ENCODE results near the gene AHCYL1.

The AHCYL1 gene

DNA sequence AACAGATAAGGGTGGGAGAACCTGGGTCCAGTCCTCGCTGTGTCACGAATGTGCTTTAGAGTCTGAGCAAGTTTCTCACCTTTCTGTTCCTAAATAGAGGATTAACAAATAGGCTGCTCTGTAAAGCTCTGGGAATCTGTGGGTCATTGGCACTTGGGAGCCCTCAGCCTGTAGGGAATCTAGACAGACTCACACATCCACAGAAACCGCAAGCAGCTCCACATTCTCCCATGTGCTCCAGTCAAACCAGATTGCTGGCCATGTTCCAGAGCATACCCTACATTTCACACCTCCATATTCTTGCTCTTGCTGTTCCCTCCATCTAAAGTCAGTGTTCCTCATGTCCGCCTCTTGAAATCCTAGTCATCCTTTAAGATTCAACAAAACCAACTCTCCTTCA, 7.8 kb upstream of the AHCYL1 start:
- DNase-seq (ENCODE audit: low spot score) = no peak

DNA sequence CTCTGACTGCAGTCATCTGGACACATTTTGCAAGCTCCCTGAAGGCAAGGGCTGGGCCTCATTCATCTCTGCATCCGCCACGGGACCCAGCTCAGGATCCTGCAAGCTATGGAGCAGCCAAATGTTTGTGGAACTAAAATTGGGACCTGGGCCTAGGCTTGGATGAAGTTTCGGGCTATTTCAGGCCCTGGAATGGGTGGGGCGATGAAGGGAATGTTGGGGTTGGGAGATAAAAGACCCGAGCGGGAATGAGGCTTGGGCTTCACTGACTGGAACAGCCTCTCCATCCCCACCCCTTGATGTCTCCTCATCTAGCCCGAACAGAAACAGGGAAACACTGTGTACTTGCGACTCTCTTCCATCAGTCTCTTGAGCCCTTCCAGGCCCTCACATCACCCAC, 7.3 kb upstream of the AHCYL1 start:
- no peak for DNase-seq (ENCODE audit: low spot score)

DNA sequence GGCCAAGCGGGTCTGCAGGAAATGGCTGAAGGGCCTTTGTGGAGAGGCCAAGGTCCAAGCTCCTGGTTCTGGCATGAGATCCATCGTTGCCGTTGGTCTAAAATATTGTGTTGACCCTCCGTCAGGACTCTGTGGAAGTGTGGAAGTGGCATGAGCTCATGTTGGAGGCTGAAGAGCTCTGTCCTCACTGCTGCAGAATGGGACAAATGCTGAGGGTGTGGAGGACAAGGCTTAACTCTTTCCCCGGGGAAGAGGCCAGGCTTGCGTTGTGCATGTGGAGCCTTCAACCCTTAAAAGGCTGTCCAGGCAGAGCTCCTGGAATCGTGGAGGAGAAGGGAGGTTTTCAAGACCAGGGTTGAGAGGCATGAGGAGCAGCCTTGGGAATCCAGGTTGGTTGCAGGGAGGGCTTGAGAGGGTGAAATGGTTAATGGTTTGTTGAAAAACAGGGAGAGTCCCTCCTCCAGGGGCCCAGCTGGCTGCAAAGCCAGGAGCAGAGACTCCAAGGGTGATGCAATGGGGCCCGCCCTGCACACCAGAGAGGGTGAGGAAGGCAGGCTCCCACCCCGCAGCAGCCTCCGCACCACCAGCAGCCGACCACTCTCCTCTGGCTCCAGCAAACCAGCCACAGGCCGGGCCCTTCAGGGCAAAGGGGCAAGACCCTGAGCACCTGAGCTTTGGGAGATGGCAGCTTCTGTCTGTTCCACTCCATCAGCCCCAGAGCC, 6.7 kb upstream of the AHCYL1 start:
- DNase-seq (ENCODE audit: low spot score) = peak; percentile 57

DNA sequence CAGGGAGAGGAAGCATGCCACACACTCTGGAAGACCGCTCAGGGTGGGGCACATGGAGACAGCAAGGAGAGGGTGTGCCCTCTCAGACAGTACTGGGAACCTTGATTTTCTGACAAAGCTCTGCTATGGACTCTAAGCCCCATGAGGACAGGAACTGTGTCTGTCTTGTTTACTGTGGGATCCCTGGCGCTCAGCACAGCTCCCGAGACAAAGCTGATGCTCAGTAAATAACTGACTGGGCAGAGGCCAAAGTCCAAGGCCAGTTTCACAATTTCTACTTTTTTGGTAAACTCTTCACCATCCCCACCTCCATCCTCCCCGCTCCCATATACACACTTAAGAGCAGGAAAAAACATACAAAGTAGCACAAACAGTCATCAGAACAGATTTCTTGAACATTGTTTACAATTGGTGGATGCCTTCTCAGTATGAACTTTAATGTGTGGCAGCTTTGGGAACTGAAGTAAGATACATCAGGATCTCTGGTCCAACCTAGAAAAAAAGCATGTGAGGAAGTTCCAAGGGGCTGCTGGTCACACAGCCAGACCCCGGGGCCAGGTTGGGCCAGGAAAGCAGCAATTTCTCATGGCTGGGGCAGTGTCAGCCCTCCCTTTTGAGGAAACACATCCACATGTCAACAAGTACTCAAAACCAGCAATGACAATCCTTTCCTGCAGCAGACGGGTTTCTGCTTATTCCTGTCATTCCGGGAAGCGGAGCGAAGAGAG, 5.6 kb upstream of the AHCYL1 start:
- no peak for DNase-seq (ENCODE audit: low spot score)

DNA sequence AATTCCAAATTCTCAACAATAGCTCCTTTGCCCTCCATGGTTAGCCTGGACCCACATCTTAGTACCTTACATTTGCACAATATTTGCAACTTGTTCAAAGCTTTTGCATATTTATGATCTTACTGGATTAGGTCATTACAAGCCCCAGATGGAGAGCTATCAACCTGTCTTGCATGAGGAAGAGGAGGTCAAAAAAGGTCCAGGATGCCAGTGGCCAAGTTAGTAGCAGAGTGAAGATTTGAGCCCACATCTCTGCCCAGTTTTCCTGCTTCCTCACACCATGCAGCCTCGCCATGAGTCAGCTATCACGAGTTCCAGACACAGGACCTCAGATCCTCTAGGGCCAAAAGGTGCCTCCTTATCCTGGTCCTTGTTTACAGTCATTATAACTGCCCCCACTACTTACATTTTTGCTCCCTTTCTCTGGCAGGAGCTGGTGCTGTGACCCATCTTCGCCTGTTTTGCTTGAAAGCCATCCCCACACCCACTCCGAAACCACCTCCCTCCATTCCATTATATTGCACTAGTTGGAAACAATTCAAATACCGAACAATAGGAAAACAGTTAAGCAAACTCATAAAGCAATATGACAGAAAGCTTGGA, 5.0 kb upstream of the AHCYL1 start:
- DNase-seq (ENCODE audit: low spot score) = peak; percentile 61

DNA sequence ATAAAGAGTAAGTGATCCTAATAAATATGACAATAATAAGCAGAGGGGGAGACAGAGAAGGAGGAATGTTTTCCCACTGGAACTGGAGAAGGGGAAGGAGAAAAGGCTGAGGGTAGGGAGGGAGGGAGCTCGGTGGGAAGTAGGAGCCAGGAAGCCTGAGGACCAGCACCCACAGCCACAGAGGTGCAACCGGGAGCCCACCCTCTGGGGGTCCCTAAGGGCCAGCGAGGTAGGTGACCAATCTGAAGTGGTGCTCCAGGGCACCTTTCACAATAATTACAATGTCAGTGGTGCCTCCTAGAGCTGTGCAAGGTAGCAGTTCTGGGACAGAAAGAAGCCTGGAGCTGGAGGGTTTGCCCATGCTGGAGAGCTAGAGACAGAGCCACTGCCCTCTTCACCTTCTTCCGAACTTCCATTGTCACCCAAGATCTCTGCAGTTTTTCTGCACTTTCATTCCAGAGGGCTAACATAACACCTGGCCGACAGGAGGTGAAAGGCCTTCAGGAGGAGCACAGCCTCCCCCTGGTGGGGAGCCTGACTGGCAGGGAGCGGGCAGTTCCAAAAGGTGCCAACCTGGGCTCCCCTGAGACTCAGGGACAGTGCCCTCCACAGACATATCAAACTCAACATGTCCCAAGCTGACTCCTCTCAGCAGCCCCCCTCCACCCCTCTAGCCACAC, 4.1 kb upstream of the AHCYL1 start:
- DNase-seq (ENCODE audit: low spot score) = no peak

DNA sequence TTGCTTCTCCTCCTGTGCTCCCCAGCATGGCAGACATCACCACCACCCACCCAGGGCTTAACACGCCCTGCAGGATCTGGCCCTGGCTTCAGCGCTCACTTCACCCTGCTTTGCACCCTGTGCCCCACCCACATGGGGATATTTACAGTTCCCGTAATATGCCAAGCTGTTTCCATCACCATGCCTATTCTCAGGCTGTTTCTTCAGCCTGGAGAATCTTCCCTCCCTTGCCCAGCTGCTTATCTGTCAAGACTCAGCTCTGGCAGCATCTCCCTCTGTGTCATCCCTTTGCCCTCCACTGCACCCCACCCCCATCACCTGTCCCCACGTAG, 3.6 kb upstream of the AHCYL1 start:
- no peak for DNase-seq (ENCODE audit: low spot score)

DNA sequence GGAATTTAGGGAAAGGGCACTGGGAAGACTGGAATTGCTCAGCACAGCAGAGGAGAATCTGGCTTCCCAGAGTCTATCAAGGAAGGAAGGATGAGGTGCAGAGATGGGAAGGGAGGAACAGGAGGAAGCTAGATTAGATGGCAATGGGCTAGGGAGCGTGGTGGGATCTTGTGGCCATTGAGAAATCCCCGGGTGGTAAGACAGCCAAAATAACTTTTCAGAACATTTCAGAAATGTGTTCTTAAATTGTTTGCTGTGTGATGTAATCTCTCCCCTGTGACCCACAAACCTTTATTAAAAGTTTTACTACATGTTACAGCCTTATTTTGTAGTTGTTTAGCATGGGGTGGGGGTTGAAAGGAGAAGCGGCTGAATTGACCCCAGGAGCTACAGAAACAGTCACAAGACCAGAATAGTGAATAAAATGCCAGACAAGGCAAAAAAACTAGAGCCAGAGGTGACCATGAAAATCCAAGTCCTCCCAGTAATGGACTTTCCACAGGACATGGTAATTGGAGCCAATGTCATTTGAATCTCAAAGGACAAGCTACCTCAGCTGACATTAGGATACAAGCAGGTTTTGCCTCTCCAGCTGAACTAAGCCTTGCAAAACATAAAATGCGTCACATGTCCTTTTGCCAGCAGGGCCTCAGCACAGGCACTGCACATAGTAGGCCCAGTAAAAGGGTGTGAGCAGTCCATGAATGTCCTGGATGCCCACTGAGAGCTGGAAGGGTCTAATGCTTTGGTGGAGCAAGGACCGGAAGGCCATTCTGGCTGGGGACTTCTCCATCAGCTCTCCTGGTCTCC, 980 bp upstream of the AHCYL1 start:
- no peak for DNase-seq (ENCODE audit: low spot score)

DNA sequence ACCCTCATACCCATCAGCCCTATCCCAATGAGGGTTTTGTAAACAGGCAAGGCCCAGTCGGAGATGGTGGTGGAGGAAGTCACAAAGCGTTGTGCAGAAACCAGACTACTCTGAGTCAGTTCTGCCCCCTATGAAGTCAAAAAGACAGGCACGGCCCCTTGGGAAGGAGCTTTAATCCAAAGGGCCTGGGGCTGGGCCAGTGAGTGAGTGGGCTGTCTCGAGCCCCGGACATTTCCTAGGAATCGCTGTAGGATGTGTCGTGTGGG, 442 bp upstream of the AHCYL1 start:
- peak; percentile 38 for DNase-seq (ENCODE audit: low spot score)

DNA sequence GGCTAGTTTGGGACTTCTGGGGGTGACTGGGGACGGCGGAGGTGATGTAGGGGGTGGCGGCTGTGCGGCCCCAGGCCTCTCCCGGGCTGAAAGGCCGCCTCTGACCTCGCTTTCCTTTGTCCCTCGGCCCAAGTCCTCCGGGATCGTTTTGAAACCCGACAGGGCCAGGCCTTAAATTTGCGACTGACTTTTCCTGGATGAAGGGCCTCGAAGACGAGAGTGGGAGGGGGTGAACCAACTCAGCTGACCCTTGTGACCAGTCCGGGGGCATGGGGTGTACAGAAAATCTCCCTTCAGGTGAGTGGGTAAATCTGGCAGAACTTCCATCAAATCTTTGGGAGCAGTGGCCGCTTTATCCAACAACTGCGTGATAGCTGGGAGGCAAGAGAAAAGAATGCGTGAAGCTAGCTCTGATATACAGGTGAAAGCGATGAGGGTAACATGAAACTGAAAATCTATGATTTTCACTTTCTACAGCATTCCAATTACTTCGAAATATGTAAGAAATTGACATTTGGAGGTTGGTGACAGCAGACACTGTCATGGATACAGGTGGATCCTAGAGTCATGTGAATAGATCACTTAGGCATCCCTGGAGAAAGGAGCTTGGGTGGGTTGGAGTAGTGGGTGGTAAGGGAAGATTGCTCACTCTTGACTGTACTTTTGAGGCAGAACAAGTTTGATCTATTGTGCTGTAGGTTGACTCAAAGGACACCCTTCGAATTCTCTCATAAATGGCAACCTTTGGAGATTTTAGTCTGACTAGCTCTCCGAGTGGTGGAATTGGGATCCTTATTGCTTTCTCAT, 885 bp downstream of the AHCYL1 start:
- DNase-seq (ENCODE audit: low spot score) = no peak

DNA sequence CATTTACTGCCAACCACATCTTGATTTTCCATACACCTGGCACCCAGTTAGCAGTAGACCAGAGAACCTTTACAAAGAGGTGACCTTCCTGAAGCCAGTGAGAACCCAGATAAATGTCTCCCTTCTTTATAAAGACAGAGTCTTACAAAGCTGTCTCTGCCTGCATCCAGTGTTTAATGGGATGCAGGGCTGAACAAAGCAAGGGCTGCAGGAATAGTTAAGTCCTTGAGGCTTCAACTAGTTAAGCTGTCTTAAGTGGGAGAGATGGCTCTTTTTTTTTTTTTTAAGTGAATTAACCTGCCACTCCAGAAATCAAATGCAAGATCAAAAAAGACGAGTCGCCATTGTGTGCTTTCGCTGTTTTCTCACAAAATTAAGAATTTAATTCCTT, 1.5 kb downstream of the AHCYL1 start:
- no peak for DNase-seq (ENCODE audit: low spot score)

DNA sequence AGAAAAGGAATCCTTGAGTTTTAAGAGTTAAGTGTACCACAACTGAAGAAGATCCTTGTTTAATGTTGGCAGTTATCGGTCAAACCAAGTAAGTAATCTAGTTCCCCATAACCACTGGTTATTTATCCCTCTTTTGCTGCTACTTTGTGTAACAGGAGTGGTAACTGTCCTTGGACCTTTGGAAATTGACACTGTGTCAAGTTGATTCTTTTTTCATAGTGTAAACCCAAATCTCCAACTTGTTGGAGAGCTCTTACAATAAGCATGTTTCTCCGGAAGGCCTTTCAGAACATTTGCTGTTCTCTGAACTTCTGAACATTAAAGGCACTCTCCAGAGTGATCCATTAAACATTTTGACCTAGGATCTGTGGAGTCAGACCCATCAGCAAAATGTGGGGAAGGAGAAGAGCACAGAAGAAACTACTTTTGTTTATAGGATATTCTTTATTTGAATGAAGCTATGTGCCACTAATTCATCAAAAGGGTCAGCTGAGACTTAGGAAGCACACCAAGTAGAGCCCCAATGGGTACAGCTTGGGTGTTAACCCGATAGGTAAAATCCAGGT, 3.9 kb downstream of the AHCYL1 start:
- no peak for DNase-seq (ENCODE audit: low spot score)

DNA sequence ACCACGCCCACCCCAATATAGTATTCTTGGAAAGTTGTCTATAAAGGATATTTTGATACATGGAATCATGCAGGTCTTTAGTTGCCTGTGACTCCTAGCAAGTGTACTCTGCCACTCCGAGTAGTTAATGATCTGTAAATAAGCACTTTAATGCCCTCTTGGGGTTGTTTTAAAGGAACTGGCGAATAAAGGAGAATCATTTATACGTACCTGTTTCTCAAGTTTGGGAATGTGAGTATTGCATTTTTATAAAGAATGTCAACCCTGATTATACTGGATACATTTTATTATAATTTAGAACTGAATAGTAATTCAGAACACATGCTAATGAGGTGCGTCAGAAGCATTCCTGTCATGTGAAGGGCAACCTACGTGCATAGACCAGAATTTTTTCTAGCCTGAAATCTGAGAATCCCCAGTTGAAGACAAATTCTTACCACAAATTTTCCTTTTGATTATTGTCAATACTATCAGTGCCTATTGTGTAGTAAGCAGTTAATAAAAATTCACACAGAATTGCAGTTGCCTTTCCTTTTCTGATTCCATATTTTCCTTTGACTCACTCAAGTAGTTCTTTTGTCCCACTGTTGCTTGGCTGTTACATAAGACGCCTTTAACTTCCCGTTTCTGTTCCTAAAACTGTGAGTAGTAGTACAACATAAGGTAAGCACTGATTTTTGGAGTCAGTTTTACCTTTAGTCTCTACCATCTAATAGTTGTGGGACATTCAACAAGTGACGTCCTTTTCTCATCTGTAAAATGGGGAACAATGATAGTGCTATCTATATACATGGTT, 5.1 kb downstream of the AHCYL1 start:
- no peak for DNase-seq (ENCODE audit: low spot score)

DNA sequence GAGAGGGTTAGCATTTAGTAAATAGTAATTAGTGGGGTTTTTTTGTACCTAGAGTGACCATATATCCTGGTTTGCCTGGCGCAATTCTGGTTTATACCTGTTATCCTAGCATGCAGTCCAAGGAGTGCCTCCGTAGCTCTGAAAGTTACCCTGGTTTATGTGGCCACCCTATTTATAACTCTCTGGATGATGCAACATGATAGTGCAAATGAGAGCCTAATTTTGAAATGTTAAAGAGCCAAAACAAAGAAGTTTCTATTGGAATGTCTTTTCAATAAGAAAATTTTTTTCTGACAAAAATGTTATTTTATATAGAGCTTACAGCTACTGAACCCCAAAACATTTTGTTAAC, 5.7 kb downstream of the AHCYL1 start:
- no peak for DNase-seq (ENCODE audit: low spot score)

DNA sequence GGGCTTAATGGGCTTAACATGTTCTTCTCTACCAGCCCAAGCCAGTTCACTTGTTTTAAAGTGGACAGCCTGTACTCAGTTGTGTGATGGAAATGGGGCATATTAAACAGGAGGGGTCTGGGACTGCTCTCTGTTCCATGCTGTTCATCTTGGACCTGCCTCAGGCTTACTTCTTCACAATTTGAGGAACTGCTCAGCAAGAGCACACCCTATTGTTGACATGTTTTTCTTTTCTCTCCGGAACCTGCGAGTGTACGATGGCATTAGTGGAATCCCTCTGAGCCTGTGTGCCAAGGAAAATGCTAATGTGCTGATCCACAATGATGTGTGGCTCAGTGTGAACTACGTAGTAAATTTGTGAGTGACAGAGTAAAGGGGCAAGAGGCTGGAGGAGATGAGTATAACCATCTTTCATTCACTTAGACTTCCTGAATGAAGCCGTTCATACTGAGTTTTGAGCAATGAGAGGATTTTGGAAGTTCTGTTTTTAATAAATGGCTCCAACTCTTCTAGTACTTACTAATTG, 6.9 kb downstream of the AHCYL1 start:
- no peak for DNase-seq (ENCODE audit: low spot score)

DNA sequence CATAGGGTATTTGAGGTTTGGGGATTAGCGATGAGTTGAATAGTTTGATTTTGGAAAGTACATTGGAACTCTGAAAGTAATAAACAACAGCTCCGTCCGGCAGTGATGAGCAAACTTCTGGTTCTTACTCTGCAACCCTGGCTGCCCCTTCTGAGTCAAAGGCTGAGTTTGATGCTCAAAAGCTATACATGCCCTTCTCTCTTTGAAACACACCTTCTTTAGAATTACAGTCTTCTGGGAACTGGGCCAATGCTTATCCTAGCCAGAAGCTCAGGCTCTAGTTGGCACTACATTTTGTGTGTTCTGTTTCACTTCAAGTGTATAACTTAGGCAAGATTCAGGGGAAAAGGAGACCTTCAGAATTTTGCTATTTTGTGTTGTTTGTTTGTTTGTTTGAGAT, 9.3 kb downstream of the AHCYL1 start:
- DNase-seq (ENCODE audit: low spot score) = no peak

DNA sequence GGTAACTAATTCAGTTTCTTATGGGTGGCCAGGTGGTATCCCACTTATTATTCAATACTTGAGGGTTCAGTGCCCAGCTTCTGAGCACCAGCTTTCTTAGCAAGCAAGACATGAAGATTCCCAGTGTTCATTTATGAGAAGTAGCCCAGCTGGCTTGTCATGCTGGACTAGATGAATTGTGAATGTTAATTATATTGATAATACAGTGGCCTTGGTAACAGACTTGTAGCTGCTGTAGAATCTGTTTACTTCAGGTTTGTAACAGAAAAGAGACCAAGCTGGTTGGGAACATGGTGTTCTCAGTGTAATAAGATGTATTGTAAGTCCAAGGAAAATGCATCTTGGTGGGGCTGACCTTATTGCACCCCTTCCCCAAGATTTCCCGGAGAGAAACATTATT, 10.1 kb downstream of the AHCYL1 start:
- DNase-seq (ENCODE audit: low spot score) = no peak

DNA sequence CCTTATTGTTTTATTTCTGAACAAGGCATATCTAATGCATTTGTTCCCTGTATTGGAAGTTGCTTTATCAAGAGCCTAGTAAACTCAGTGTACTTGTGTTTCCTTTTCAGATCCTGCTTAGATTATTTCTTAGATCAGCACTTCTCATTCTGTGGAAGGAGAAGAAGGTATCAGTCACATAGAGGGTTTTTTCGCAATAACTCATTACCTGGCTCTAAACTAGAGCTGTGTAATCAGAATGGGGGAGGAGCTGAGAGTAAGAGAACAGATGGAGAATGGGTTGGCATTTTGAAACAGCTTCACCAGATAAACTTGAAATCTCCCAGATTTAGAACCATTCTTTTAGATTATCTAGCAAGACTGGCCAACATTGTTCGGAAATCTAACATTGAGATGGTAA, 11.0 kb downstream of the AHCYL1 start:
- no peak for DNase-seq (ENCODE audit: low spot score)

DNA sequence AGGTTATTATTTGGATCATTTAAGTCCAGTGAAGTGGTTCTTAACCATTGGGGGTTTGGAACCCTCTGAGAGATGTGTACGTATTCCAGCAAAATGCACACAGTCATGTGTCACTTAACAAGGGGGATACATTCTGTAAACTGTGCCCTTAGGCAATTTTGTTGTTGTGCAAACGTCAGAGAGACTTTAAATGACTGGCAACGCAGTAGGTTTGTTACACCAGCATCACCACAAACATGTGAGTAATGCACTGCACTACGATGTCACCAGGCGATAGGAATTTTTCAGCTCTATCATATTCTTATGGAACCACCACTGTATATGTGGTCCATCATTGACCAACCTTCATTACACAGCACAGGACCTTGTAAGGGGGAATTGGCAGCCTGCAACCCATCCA, 11.9 kb downstream of the AHCYL1 start:
- DNase-seq (ENCODE audit: low spot score) = no peak

DNA sequence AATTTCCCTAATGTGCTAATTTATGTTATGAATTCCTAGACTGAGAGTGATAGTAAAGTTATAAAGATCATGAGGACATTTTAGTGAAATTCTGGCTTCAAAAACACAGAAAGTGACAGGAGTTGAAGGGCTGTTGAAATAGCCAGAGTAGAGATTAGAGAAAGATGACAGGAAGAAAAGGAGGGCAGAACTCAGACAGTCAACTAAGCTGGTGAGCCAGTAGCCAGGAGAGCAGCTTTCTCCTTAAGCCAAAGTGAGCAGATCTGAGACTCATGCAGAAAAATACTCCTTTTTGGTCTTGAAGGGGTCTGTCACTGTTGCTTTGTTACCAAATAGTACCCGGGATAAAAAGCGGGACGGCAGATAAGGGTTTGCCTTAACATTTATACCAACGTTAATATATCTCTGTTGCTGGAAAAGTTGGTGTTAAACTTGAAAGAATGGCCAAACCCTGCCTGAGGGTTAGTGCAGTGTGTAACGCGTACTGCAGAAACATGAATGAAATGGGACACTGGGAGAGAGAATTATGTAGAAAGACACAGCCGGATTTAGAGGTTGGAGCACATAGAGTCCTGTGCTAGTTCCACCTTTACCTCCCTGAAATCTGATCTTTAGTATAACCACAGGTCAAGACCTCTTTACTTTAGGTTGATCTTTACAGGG, 12.8 kb downstream of the AHCYL1 start:
- DNase-seq (ENCODE audit: low spot score) = no peak
